HG03135 (cell line): ENCODE measurements around the gene TPGS1.

Experiments
- ATAC-seq: cut with Tn5 transposase; IDR thresholded peaks from one replicate; pipeline ENCODE4 v1.9.1; 2021; ENCODE audit warnings: mild to moderate bottlenecking, moderate library complexity; ENCODE audit not compliant: unreplicated experiment

Gene TPGS1

GRCh38 chr19:507286-508203, at the start of gene TPGS1:
Gene TPGS1 (plus strand): TSS chr19:507497. CDS start chr19:507507, 10 bp downstream.
- peak; percentile 46 for ATAC-seq

GRCh38 chr19:457636-458035, 49.7 kb upstream of the TPGS1 start:
- no peak for ATAC-seq

GRCh38 chr19:458091-459042, 48.9 kb upstream of the TPGS1 start:
- no peak for ATAC-seq

- ATAC-seq = no peak
These were observed 47.4 kb upstream of the TPGS1 start for GRCh38 chr19:459724-460511.

GRCh38 chr19:460877-461720, 46.2 kb upstream of the TPGS1 start, which contains the start of gene SHC2:
Gene SHC2 (minus strand): TSS chr19:461033. CDS start chr19:460996, 37 bp downstream.
- ATAC-seq = no peak

GRCh38 chr19:461721-462551, 45.4 kb upstream of the TPGS1 start:
- no peak for ATAC-seq

- ATAC-seq = no peak
These were observed 43.7 kb upstream of the TPGS1 start for GRCh38 chr19:463483-464207.

- ATAC-seq = no peak
These were observed 43.1 kb upstream of the TPGS1 start for GRCh38 chr19:464208-464545.

- no peak for ATAC-seq
These were observed 42.1 kb upstream of the TPGS1 start for GRCh38 chr19:465056-465816.

GRCh38 chr19:467554-467953, 39.7 kb upstream of the TPGS1 start:
- ATAC-seq = no peak

- ATAC-seq = no peak
These were observed 38.6 kb upstream of the TPGS1 start for GRCh38 chr19:468587-469256.

GRCh38 chr19:469833-470232, 37.5 kb upstream of the TPGS1 start:
- no peak for ATAC-seq

GRCh38 chr19:470701-471100, 36.6 kb upstream of the TPGS1 start:
- ATAC-seq = no peak

GRCh38 chr19:472005-472858, 35.1 kb upstream of the TPGS1 start:
- no peak for ATAC-seq

- no peak for ATAC-seq
These were observed 32.9 kb upstream of the TPGS1 start for GRCh38 chr19:474126-475078.
